ENCODE data around the gene SLC37A4. TPM values are rescaled to one million over a fixed set of nuclear protein-coding genes. Genes with fewer than 3 reads are reported as not detected.

SLC37A4 gene
- total and polyA plus RNA-seq, 2 of the 8 experiments (the other 6 are each of a cell fraction or from before 2014, with no cell fraction given) = 35.1 to 91.9 TPM

- Histone ChIP-seq H3K23me2 (ENCODE audit: low read depth, low read length) (no peaks in the 10 kb centered on the region; the same call in 1 of the 2 replicates), H3K56ac (replicated peaks; ENCODE audit: insufficient read length, low read depth, low read length) (no peak overlapping the region), H3K14ac (ENCODE audit: insufficient read length) (no peak overlapping the region), H2BK20ac (ENCODE audit: low read length) (no peak overlapping the region), H3K18ac (ENCODE audit: extremely low read depth, low read length) (peak overlapping the region; percentile 83; the same call in 1 of the 2 replicates), H4K20me1 (replicated peaks in 1 of 2; ENCODE audit: control insufficient read depth in 1 of 2, insufficient read depth in 2 of 2, low read length in 2 of 2) (no peaks in the 10 kb centered on the region), H3K4me3 (ENCODE audit: extremely low read depth in 1 of 4, insufficient read depth in 2 of 4, low read depth in 3 of 4, low read length in 4 of 4) (no peak overlapping the region), H3K4ac (replicated peaks; ENCODE audit: insufficient read length, low read depth, low read length) (no peak overlapping the region), H2BK15ac (ENCODE audit: low read length) (no peak overlapping the region), H4K8ac (ENCODE audit: extremely low read depth, insufficient read depth, low read length) (peak overlapping the region; percentile 57; the same call in 1 of the 2 replicates), H3K79me2 (ENCODE audit: control insufficient read depth in 1 of 2, insufficient read depth in 2 of 2, low read length in 2 of 2) (no peaks in the 10 kb centered on the region), H3K27me3 (replicated peaks in 1 of 4; ENCODE audit: control insufficient read depth in 3 of 4, extremely low read depth in 1 of 4, insufficient read depth in 3 of 4, low read length in 3 of 4) (peaks cover 0 to 5% (median 0%) of the 10 kb centered on the region in 4 experiments; a peak in 1 of 7 replicates), H4K91ac (replicated peaks; ENCODE audit: insufficient read length, low read length) (no peak overlapping the region), H3K9me3 (ENCODE audit: insufficient read depth in 2 of 2, low read depth in 1 of 2, low read length in 1 of 2) (no peaks in the 10 kb centered on the region), H2AFZ (ENCODE audit: low read length) (no peak overlapping the region; the same call in 1 of the 2 replicates), H3K27ac (ENCODE audit: low read depth, low read length) (no peak overlapping the region), H2AK5ac (ENCODE audit: low read depth, low read length) (0 out of 2 replicates have a peak overlapping the region, but pooled peaks have one; percentile 39), H2BK12ac (ENCODE audit: low read depth, low read length) (0 out of 2 replicates have a peak overlapping the region, but pooled peaks have one; percentile 97), H2BK120ac (replicated peaks; ENCODE audit: low read depth, low read length) (no peak overlapping the region), H3K9ac (replicated peaks in 1 of 4; ENCODE audit: extremely low read depth in 1 of 4, low read depth in 3 of 4, low read length in 3 of 4) (no peak overlapping the region; a peak in 1 of 7 replicates), H3K4me2 (ENCODE audit: insufficient read depth in 1 of 2, low read depth in 2 of 2, low read length in 2 of 2) (peak overlapping the region in 1 of 2 experiments; percentile 24; a peak in 2 of 4 replicates), H3K23ac (ENCODE audit: insufficient read length) (no peak overlapping the region), H2BK5ac (ENCODE audit: low read depth, low read length) (no peak overlapping the region), H3K79me1 (ENCODE audit: low read depth, low read length) (no peaks in the 10 kb centered on the region), H3K36me3 (ENCODE audit: control insufficient read depth in 2 of 4, insufficient read depth in 4 of 4, low read length in 3 of 4) (no peaks in the 10 kb centered on the region), H4K5ac (ENCODE audit: insufficient read length, low read depth, low read length) (peak overlapping the region; percentile 9), H3K4me1 (replicated peaks in 1 of 4; ENCODE audit: control insufficient read depth in 3 of 4, insufficient read depth in 4 of 4, low read length in 3 of 4) (peaks cover 0 to 18% (median 10%) of the 10 kb centered on the region in 4 experiments; a peak in 5 of 7 replicates)
- no peak for FAIRE-seq
- DNase-seq (ENCODE audit: low read depth in 1 of 2, low spot score in 2 of 2) = no peak
- peak; percentile 9 to 25 (median 20); a peak in 3 of 4 replicates for TF ChIP-seq CTCF (IDR thresholded peaks at IDR 0.05; ENCODE audit: control extremely low read depth in 1 of 3, insufficient read depth in 1 of 3, low read depth in 1 of 3, low read length in 3 of 3)
- no peak for TF ChIP-seq CEBPB (IDR thresholded peaks at IDR 0.05; ENCODE audit: low read depth, low read length)
- ChIA-PET POLR2A (ENCODE audit: partially characterized antibody) (interaction anchor here (1.0 to 1.8 kb wide), 6 partner anchors 9 to 52 kb away, joined by 3 to 5 read pairs (median 3); partner anchors contain the start of genes RPS25 and SLC37A4), CTCF (ENCODE audit: partially characterized antibody) (interaction anchor here (0.6 to 1.2 kb wide), 4 partner anchors 10 to 383 kb away, joined by 3 to 5 read pairs (median 4); no protein-coding TSS in a partner anchor)
- WGBS, 2 experiments (ENCODE audit: extremely low coverage in 1 of 2, insufficient coverage in 1 of 2, insufficient read length in 1 of 2, insufficient replicate concordance in 2 of 2, low coverage in 1 of 2, low lambda C conversion rate in 2 of 2, missing lambda C conversion rate in 1 of 2) = 72% methylated on average over 9 of the region's 9 CpGs; no CpG with 5 or more reads in 1 of the 2 experiments
These were observed 51.2 kb downstream of the SLC37A4 start for GRCh38 chr11:118979434-118979833.
